GM12865 (cell line): ENCODE measurements around the gene COMMD8.

Experiments
- DNase-seq: peaks from one replicate; pipeline ENCODE4 v3.0.0; 2010; ENCODE audit warnings: low read depth
- H3K4me3 ChIP-seq: 2 replicates; pipeline ENCODE4 v1.5.1; 2011; ENCODE audit warnings: mild to moderate bottlenecking, low read depth, low read length, control low read depth
- CTCF ChIP-seq: IDR thresholded peaks from 2 replicates; pipeline ENCODE4 v1.5.1; 2011; ENCODE audit warnings: low read length, control low read depth, low read depth, inconsistent platforms; ENCODE audit not compliant: insufficient read depth; ENCODE audit errors: missing control alignments

The COMMD8 gene

GRCh38 chr4:47474799-47475198, 11.3 kb upstream of the COMMD8 start:
- no peak for DNase-seq
- no peak for TF ChIP-seq CTCF
- H3K4me3 ChIP-seq: no peak overlapping the region

GRCh38 chr4:47473141-47473750, 9.7 kb upstream of the COMMD8 start:
- H3K4me3 ChIP-seq: no peak overlapping the region
- no peak for DNase-seq
- TF ChIP-seq CTCF: no peak

- TF ChIP-seq CTCF: no peak
- H3K4me3 ChIP-seq: no peak overlapping the region
- no peak for DNase-seq
Observed at GRCh38 chr4:47471591-47471990, 8.1 kb upstream of the COMMD8 start.

GRCh38 chr4:47471064-47471463, 7.6 kb upstream of the COMMD8 start:
- DNase-seq: no peak
- TF ChIP-seq CTCF: no peak
- H3K4me3 ChIP-seq: no peak overlapping the region

- no peak for DNase-seq
- no peak overlapping the region for H3K4me3 ChIP-seq
- TF ChIP-seq CTCF: no peak
Observed at GRCh38 chr4:47469951-47470350, 6.4 kb upstream of the COMMD8 start.

- DNase-seq: no peak
- no peak for TF ChIP-seq CTCF
Observed at GRCh38 chr4:47468706-47469365, 5.3 kb upstream of the COMMD8 start.

More at GRCh38 chr4:47468706-47469365, 5.3 kb upstream of the COMMD8 start:
- no peak overlapping the region for H3K4me3 ChIP-seq
